22Rv1 (cell line): Measurements from ENCODE around the gene EGFR.

Source experiments
- H3K27ac ChIP-seq: fragments of 450-650 bp; 2 replicates; pipeline ENCODE4 v1.5.1; 2017
- CTCF ChIP-seq: fragments of 450-650 bp; IDR thresholded peaks from 2 replicates; pipeline ENCODE4 v1.5.1; 2017; ENCODE audit warnings: mild to moderate bottlenecking
- ZFX ChIP-seq: fragments of 450-650 bp; IDR thresholded peaks from 2 replicates; pipeline ENCODE4 v1.6.1; 2017; ENCODE audit warnings: antibody characterized with exemption, borderline replicate concordance

The EGFR gene

GRCh38 chr7:55110282-55110992, 91.6 kb downstream of the EGFR start:
- no peak overlapping the region for H3K27ac ChIP-seq
- TF ChIP-seq ZFX (no peak), CTCF (no peak)

- TF ChIP-seq CTCF: no peak
- no peak for TF ChIP-seq ZFX
- H3K27ac ChIP-seq: no peak overlapping the region
These were observed 92.2 kb downstream of the EGFR start for GRCh38 chr7:55110993-55111361.

- no peak overlapping the region for H3K27ac ChIP-seq
- TF ChIP-seq ZFX (no peak), CTCF (no peak)
These were observed 93.2 kb downstream of the EGFR start for GRCh38 chr7:55112056-55112455.

- no peak for TF ChIP-seq ZFX
- TF ChIP-seq CTCF: no peak
- no peak overlapping the region for H3K27ac ChIP-seq
These were observed 95.1 kb downstream of the EGFR start for GRCh38 chr7:55113760-55114540.

GRCh38 chr7:55117286-55117685, 98.5 kb downstream of the EGFR start:
- no peak overlapping the region for H3K27ac ChIP-seq
- no peak for TF ChIP-seq CTCF
- no peak for TF ChIP-seq ZFX

GRCh38 chr7:55118426-55118825, 99.6 kb downstream of the EGFR start:
- no peak overlapping the region for H3K27ac ChIP-seq
- TF ChIP-seq CTCF (no peak), ZFX (no peak)

- no peak overlapping the region for H3K27ac ChIP-seq
- TF ChIP-seq ZFX (no peak), CTCF (no peak)
These were observed 100.8 kb downstream of the EGFR start for GRCh38 chr7:55119571-55119970.
